Osteoblast (primary cell): ENCODE measurements around the gene MTG2. TPM values are rescaled to one million over a fixed set of nuclear protein-coding genes. Genes with fewer than 3 reads are reported as not detected.

ENCODE experiments used
- DNase-seq: peaks from one replicate; pipeline ENCODE4 v3.0.0; 2011; ENCODE audit warnings: low spot score, mixed read lengths; ENCODE audit not compliant: insufficient read length; ENCODE audit errors: missing footprints
- H2AFZ ChIP-seq: 2 replicates; pipeline ENCODE4 v1.6.0; 2011; ENCODE audit warnings: mild to moderate bottlenecking, low read length
- H3K27ac ChIP-seq: 2 replicates; pipeline ENCODE4 v1.5.1; 2011; ENCODE audit warnings: mild to moderate bottlenecking, low read depth, low read length, moderate library complexity
- H3K27me3 ChIP-seq: 2 replicates; pipeline ENCODE4 v1.6.0; 2012; ENCODE audit warnings: mild to moderate bottlenecking, control low read depth, inconsistent platforms, low read length, moderate library complexity; ENCODE audit not compliant: insufficient read depth
- H3K36me3 ChIP-seq: 2 replicates; pipeline ENCODE4 v1.5.1; 2011; ENCODE audit warnings: mild to moderate bottlenecking, low read length, control low read depth, moderate library complexity; ENCODE audit not compliant: insufficient read depth
- H3K4me1 ChIP-seq: 2 replicates; pipeline ENCODE4 v1.5.1; 2011; ENCODE audit warnings: mild to moderate bottlenecking, low read length, control low read depth, moderate library complexity; ENCODE audit not compliant: insufficient read depth
- H3K4me2 ChIP-seq: 2 replicates; pipeline ENCODE4 v1.6.0; 2011; ENCODE audit warnings: mild to moderate bottlenecking, low read length; ENCODE audit not compliant: insufficient read depth
- H3K4me3 ChIP-seq: fragments of 200-600 bp; sonication (generic); 3 replicates; pipeline ENCODE4 v1.5.1; 2012; ENCODE audit warnings: mild to moderate bottlenecking, low read length, inconsistent platforms; ENCODE audit not compliant: insufficient read depth
- H3K79me2 ChIP-seq: 2 replicates; pipeline ENCODE4 v1.6.0; 2012; ENCODE audit warnings: mild to moderate bottlenecking, low read length, control low read depth, inconsistent platforms; ENCODE audit not compliant: insufficient read depth
- H3K9me3 ChIP-seq: 2 replicates; pipeline ENCODE4 v1.5.1; 2011; ENCODE audit warnings: low read depth, low read length, control low read depth
- H4K20me1 ChIP-seq: 2 replicates; pipeline ENCODE4 v1.6.0; 2012; ENCODE audit warnings: mild to moderate bottlenecking, low read length, control low read depth; ENCODE audit not compliant: insufficient read depth
- total RNA-seq: library from RNA; depleted of rRNA; stranded (reverse); fragments of >200 nt; gene quantifications from 2 replicates; pipeline ENCODE4 v1.2.3, GENCODE V29; 2012
- TF ChIP-seq, protein P1 (sequence below): IDR thresholded peaks from 2 replicates; pipeline ENCODE4 v1.5.1; 2011; ENCODE audit warnings: mild to moderate bottlenecking, low read depth, low read length, moderate library complexity; ENCODE audit errors: extremely low read depth

The MTG2 gene
- total RNA-seq, 1 donor = 22.1 TPM

DNA sequence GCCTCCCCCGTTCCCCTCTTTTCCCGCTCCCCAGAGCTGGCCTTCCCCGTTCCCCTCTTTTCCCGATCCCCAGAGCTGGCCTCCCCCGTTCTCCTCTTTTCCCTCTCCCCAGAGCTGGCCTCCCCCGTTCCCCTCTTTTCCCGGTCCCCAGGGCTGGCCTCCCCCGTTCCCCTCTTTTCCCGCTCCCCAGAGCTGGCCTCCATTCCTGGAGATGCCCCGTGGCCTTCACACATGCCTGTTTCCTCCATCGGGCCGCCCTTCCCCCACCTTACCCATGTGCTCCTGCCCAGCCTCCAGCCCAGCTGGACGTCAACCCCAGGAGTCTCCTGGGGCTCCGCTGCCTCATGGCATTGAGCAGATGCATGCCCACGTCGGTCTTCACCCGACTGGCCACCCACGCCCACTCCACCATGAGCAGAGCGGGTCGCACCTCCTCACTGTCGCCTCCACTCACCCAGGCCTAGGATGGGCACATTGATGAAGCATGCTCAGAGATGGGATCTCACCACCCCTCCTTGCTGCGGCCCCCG lies 30.9 kb upstream of the MTG2 start:
- Histone ChIP-seq H3K27ac (no peak overlapping the region), H4K20me1 (peaks cover 76% of the 10 kb centered on the region)
- DNase-seq = peak; percentile 38

DNA sequence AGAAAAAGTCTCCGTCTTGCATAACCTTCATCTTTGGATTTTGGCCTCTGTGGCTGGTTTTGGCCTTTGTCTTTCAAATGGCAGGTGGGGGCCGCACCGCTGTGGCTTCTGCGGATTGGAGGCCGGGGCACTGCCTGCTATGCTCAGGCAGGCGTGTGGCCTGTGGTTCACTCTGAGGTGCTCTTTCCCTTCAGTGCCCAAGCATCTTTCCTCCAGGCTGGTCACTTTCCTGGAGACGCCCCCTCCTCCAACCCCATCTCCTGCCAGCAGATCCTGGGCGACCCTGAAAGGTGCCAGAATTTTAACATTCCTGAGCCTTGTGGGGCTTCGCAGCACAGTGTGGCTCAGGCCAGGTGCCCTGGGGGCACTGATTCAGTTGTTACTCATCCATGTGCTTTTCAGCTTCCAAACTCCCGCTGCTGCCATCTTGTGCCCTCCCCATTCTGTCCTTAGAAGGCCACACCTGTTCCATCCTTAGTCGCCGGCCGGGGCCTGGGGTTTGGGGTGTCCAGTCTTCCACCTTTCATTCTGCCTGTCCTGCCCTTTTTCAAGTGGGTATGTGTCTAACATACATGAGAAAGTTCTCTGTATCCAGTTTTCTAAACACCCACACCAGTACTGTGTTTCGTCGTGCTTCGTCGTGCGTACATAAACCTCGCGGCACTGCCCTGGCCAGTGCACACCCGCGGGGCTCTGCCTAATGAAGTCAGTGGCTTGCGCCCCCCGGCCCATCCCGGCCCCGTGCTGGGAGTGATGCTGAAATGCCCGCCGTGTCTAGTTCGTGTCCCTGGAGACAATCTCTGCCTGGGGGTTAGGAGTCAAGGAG lies 27.2 kb upstream of the MTG2 start:
- H3K4me3 ChIP-seq = no peak overlapping the region
- peaks cover 94% of the 10 kb centered on the region for H3K79me2 ChIP-seq
- TF ChIP-seq, protein P1, sequence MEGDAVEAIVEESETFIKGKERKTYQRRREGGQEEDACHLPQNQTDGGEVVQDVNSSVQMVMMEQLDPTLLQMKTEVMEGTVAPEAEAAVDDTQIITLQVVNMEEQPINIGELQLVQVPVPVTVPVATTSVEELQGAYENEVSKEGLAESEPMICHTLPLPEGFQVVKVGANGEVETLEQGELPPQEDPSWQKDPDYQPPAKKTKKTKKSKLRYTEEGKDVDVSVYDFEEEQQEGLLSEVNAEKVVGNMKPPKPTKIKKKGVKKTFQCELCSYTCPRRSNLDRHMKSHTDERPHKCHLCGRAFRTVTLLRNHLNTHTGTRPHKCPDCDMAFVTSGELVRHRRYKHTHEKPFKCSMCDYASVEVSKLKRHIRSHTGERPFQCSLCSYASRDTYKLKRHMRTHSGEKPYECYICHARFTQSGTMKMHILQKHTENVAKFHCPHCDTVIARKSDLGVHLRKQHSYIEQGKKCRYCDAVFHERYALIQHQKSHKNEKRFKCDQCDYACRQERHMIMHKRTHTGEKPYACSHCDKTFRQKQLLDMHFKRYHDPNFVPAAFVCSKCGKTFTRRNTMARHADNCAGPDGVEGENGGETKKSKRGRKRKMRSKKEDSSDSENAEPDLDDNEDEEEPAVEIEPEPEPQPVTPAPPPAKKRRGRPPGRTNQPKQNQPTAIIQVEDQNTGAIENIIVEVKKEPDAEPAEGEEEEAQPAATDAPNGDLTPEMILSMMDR = no peak
- H3K9me3 ChIP-seq = no peaks in the 10 kb centered on the region
- H2AFZ ChIP-seq = no peak overlapping the region
- no peaks in the 10 kb centered on the region for H3K27me3 ChIP-seq
- H3K4me1 ChIP-seq = peaks cover 9% of the 10 kb centered on the region
- H3K36me3 ChIP-seq = peaks cover 6% of the 10 kb centered on the region
- DNase-seq = peak; percentile 84
- H3K4me2 ChIP-seq = no peak overlapping the region
- no peak overlapping the region for H3K27ac ChIP-seq
- H4K20me1 ChIP-seq = peaks cover 54% of the 10 kb centered on the region

More for the DNA sequence above, 30.9 kb upstream of the MTG2 start:
- Histone ChIP-seq H3K9me3 (no peaks in the 10 kb centered on the region), H3K4me1 (no peaks in the 10 kb centered on the region), H3K27me3 (no peaks in the 10 kb centered on the region), H3K4me2 (no peak overlapping the region), H3K79me2 (peaks cover 99% of the 10 kb centered on the region), H3K36me3 (peaks cover 6% of the 10 kb centered on the region), H2AFZ (no peak overlapping the region), H3K4me3 (no peak overlapping the region)
- TF ChIP-seq, protein P1 = no peak

- Histone ChIP-seq H3K79me2 (peaks cover 92% of the 10 kb centered on the region), H3K27ac (no peak overlapping the region), H3K36me3 (peaks cover 6% of the 10 kb centered on the region), H3K4me2 (no peak overlapping the region), H3K4me3 (no peak overlapping the region), H3K9me3 (no peaks in the 10 kb centered on the region), H4K20me1 (peaks cover 49% of the 10 kb centered on the region), H2AFZ (no peak overlapping the region), H3K4me1 (peaks cover 14% of the 10 kb centered on the region), H3K27me3 (no peaks in the 10 kb centered on the region)
- TF ChIP-seq, protein P1 = no peak
- DNase-seq = no peak
These were observed 26.6 kb upstream of the MTG2 start for GRCh38 chr20:62156254-62156556.

GRCh38 chr20:62156592-62157386 lies 26.0 kb upstream of the MTG2 start:
- Histone ChIP-seq H4K20me1 (peaks cover 46% of the 10 kb centered on the region), H2AFZ (no peak overlapping the region), H3K36me3 (peaks cover 6% of the 10 kb centered on the region), H3K4me1 (peaks cover 20% of the 10 kb centered on the region), H3K27me3 (no peaks in the 10 kb centered on the region), H3K4me3 (no peak overlapping the region), H3K9me3 (no peaks in the 10 kb centered on the region), H3K4me2 (no peak overlapping the region), H3K79me2 (peaks cover 90% of the 10 kb centered on the region), H3K27ac (no peak overlapping the region)
- DNase-seq = peak; percentile 98
- TF ChIP-seq, protein P1 = peak; percentile 62
